ENCODE data around the gene RHEBL1.

Gene RHEBL1

DNA sequence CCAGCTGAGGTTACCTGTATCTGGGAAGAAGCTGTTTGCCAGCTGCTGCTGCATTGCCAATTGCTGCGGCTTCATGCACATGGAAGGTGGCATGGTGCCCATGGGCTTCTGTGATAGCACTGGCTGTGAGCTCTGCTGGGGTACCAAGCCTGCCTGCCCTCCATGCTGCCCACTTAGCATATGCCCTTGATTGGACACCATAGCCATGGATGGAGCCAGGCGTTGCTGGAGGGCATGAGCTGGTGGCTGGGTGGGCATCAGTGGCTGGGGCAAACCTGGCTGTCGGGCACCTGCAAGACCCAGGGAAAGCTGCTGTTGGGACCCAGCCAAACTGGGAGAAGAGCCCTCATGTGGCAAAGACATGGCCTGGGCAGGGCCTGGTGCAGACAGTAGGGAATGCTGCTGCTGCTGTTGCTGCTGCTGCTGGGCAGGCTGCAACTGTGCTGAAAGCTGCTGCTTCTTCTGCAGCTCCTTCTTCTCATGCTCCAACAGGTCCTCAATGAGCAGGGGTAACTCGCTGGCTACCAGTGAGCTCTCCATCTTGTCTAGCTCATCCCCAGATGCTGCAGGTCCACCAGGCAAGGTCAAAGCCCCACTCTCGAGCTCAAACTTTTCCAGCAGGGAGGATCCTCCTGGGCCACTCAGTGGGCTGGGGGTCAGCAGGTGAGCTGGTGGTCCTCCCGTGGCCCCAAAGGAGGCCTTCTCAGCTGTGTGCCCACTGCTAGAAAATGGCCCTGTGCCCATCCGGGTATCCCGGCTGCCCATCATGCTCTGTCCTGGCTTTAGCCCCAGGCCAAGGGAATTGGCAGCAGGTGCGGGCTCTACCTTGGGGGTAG lies 32.5 kb downstream of the RHEBL1 start:
- no peak for DNase-seq (ENCODE audit: low read depth)

DNA sequence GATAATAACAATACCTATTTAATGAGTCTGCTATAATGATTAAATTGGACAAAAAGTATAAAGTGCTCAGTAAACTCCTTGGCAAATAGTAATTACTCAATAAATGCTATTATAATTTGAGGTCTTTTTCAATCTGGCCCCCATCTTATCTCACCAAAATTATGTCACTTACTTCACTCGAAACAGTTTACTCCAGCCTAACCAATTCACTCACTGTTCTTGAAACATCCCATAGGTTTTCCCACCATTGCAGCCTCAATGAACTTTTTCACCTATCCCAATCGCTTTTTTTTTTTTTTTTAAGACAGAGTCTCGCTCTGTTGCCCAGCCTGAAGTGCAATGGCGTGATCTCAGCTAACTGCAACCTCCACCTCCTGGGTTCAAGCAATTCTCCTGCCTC lies 33.8 kb downstream of the RHEBL1 start:
- DNase-seq (ENCODE audit: low read depth), result no peak

DNA sequence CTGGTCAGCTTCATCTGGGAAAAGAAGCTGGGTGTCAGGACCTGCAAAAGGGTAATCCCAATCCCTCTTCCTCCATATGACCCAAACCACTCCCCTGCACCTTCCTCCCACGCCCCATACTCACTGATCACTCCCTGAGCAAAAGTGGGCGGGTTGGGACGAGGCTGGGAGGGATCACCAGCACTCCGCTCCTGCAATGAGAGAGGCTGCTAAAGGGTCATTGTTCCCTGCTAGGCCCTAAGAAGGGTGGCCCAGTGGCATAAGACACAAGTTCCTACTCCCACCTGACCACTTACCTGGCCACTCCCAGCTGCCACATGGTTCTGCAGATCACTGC lies 35.5 kb downstream of the RHEBL1 start:
- no peak for DNase-seq (ENCODE audit: low read depth)

DNA sequence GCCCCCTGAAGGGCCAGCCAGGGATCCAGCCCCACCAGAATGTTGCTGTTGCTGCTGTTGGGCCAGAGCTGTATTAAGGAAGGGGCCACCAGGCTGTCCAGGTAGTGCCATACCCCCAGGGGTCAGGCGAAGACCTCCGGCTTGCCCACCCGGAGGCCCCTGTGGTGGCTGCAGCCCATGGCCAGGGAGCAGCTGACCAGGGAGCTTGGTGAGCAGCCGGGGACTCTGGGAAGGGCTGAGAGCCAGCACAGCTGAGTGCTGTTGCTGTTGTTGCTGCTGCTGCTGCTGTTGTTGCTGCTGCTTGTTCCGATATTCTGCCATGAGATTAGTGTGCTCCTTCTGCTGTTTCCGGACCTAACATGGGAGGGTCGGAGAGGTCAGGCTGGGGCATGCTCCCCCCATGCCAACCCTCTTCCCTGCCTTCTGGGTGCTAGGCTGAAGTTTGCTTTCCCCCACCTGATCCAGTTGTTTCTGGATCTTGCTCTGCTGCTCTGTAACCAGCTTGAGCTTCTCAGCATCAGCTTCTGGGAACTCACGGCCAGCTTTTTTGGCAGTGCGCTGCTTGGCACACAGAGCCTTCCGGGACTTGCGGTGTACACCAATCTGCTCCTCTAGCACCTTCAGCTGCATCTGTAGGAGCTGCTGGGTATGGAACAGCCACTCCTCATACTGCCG lies 36.0 kb downstream of the RHEBL1 start:
- DNase-seq (ENCODE audit: low read depth), result no peak

DNA sequence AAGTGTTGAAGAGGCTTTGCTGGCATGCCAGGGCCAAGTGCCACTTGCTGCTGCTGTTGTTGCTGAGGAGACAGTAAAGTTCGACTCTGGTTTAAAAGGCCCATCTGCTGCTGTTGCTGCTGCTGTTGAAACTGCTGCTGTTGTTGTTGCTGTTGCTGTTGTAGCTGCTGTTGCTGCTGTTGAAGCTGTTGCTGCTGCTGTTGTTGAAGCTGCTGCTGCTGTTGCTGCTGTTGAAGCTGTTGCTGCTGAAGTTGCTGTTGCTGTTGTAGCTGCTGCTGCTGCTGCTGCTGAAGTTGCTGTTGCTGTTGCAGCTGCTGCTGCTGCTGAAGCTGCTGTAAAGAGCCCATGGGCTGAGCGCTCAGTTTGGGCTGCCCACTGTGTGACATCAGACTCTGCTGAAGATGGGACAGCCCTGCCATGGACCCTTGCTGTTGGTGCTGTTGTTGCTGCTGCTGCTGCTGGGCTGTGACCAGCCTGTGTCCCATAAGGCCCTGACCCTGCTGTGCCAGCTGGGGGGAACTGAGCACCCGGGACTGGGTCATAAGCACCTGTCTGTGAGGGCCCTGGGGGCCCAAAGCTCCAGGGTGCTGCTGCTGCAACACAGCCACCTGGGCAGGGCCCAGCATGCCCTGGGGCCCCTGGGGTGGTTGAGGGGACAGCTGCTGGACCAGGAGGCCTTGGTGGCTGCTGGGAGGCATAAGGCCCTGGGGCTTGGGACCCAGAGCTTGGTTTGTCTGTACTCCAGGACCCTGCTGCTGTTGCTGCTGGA lies 36.9 kb downstream of the RHEBL1 start:
- no peak for DNase-seq (ENCODE audit: low read depth)

DNA sequence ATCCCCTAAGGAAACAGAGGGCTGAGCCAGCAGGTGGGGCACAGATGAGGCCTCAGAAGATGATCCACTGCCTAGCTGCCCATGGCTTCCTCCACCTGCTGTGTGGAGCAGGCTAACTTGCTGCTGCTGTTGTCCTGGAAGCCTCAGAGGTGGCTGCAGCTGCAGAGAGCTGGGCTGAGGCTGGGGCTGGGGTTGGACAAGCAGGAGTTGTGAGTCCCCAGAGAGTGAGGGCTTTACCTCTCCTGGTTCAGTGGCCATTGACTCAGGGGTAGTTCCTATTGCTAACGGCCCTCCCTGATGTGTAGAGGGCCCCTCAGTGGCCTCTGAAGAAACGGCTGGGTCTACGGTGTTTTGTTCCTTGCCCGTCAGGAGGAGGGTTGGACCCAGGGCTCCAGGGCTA lies 37.5 kb downstream of the RHEBL1 start:
- DNase-seq (ENCODE audit: low read depth), result no peak

DNA sequence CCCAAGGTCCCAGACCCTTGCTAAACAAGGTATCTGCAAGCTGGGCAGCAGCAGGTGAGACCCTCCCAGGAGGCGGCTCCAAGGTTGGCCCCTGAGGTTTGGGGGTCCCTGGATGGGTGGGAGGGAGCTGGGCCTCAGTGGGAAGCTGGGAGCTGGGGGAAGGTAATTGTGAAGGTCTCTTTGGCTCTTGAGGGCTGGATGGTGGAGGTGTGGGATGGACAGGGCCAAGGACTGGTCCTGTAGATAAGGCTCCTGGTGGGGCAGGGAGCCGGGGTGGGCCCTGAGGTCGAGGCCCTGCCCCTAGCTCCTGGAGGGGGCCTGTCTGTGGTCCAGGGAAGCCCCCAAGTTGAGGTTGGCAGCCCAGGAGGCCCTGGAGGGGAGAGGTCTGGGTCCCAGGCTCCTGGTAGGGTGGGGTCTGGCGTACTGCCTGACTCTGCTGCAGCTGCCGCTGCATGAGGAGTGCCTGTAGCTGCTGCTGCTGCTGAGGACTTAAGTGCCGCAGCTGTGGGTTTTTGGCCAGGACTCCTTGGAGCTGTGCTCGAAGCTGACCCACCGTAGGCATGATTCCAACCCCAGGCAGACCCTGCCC lies 38.1 kb downstream of the RHEBL1 start:
- DNase-seq (ENCODE audit: low read depth), result no peak

DNA sequence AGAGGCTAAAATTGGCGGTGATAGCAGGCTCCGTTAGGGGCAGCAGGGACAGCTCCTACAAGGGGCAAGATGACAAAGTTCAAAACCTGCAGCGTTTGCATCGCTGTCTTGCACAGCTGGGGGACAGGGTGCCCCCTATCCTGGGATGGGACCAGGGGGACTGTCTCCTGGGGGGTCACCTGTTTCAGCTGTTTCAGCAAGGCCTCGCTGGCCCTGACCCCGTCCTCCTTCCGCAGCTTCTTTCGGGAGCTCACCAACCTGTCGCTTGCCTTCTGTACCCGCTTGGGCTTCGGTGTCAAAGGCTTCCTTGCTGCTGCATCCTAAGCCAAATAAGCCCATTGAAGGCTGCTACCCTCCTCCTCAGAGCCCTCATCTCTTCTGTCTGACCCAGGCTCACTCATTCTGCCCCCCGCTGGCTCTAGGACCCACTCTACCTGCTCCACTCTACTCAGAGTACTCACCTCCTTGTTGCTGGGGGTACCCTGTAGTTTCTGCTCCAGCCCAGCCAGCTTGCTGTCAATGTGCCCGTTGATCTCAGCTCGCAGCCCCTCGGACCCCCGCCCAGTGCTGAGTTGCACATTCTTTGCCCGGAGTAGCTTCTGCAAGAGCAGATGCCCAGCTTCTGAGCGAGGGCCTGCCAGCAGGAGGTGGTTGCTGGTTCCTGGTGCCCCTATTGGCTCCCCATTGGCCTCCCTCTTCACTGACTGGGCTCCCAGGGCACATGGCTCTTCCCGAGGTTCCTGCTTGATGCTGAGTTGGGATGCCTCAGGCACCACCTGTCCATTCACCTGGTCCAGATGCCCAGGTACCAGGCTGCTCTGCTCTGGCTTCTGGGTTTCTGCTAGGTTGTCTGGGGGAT lies 38.8 kb downstream of the RHEBL1 start:
- DNase-seq (ENCODE audit: low read depth), result no peak

DNA sequence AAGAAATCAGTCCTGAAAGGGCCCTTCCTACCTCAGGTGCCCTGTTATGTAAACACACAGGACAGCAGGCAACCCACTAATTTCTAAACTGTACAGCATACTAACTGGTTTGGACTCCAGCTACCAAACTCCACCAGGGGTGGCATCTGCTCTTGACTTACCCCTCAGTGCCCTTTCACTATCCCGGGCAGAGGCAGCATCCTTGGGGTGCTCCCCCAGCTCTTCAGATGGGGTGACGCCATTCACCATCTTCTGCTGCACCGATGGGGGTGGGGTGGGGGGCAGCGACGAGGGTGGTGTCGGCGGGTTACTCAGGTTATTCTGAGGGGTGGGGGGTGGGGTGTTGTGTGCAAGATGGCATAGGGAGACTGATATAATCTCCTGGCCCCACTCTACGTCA lies 39.7 kb downstream of the RHEBL1 start:
- DNase-seq (ENCODE audit: low read depth), result no peak

DNA sequence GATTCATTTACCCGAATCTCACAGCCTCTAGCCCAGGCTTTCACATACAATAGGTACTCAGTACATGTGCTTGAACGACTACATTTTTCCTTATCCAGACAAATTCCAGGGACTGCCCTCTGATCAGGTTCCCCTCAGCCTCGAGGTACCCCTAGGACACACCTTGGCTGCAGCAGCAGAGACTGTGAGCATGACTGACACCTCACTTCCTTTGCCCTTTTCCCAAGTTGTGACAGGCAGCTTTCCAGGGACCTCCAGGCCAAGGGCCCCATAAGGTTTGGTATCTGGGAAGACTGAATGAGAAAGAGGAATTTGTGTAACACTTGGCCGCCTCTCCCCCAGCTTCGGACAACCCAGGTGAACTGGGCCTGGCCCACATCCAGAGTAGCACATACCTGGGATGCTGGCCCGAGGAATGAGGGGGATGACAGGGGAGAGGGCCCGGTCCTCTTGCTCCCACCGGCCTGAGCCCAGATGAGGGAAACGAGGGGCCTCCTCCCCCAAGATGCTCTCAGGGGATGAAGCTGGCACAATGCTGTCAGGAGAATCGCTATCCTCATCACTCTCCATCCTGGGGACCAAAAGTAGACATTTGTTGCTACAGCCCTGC lies 41.0 kb downstream of the RHEBL1 start:
- no peak for DNase-seq (ENCODE audit: low read depth)

DNA sequence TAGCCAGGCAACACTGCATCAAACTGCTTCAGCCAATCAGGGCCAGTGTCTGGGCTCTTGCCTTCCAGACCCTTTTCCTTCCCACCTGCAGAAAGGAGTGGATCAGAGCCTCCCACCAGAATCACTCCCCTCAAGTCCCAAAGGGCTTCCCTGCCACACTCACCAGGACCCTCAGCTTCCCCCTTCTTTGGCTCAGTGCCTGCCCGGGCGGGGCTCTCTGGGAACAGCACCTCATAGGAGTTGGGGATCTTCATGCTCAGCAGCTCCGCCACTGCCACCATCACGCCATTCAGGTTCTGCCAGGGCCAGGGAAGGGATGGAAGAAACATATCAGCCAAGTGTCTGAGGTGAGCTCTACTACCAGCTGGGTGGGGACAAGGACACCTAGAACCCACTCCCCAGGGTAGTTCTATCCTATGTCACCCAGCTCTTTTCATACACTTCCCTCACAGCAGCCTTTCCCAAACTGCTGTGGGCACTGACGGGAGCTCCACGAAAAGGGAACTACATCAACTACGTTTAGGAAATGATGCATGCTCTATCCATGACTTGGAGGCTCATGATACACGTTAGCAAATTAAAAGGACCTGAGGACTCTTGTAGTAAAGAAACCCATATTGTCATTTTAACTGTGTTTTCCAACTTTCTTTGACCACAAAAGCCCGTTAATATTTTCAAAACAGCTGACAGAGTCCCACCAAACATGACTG lies 41.8 kb downstream of the RHEBL1 start:
- DNase-seq (ENCODE audit: low read depth), result no peak

DNA sequence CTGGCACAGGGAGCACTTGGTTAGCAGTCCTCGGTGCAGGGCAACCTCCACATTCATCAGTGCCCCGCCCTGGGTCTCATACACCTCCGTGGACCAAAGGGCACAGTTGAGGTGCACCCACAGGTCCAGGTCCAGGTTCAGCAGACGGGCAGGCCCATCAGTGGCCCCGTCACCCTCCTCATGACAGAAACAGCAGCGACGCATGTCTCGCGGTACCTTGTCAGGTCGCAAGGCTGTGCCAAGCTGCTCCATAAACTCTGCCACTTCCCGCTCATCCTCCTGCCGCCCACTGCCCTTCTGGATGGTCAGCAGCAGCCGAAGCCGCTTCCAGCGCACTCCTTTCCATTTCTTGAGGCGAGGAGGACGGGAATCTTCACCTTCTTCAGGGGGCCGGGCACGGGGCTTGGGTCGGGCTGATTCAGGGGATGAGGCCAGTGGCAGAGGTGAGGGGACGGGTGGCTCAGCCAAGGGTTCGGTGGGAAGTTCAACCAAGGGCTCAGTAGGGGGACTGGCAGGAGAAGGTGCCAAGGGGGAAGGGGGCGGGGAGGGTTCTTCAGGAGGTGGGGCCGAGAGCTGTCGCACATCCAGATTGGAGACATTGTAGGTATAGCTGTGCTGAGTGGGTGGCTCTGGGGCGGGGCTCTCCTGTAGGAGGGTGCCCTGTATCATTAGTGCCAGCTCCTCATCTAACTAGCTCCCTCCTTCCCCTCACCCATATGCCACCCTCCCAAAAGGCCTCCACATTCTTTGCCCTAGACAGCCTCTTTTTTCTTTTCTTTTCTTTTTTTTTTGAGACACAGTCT lies 42.9 kb downstream of the RHEBL1 start:
- DNase-seq (ENCODE audit: low read depth), result no peak

DNA sequence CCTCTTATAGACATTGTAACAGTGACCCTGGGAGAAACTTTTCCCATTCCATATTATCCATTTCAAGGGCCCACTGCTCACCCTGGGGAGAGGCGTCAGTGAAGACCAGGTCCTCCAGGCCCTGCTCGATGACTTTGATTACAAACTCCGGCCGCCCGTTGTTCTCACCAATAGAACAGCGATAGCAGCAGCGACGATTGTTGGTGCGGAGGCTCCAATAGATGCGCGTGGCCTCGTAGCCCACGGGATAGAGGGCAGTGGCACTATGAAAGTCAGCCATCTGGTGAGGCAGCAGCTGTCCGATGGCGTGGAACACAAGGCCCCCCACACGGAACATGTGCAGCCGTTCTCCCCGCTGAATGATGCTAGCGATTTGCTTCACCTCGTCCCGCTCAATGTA lies 43.7 kb downstream of the RHEBL1 start:
- DNase-seq (ENCODE audit: low read depth), result no peak

DNA sequence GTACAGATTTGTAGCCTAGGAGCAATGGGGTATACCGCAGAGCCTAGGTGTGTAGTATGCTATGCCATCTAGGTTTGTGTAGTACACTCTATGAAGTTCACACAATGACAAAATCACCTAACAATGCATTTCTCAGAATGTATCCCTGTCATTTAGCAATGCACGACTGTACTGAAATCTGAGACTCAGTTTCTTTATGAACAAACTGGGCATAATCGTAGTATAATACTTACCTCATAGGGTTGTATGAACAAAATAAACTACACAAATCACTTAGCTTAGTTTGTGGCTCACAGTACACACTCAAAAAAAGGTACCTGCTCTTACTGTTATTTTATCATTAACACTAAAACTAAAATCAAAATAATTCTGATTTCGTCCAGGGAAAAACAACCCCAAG lies 44.3 kb downstream of the RHEBL1 start:
- no peak for DNase-seq (ENCODE audit: low read depth)

DNA sequence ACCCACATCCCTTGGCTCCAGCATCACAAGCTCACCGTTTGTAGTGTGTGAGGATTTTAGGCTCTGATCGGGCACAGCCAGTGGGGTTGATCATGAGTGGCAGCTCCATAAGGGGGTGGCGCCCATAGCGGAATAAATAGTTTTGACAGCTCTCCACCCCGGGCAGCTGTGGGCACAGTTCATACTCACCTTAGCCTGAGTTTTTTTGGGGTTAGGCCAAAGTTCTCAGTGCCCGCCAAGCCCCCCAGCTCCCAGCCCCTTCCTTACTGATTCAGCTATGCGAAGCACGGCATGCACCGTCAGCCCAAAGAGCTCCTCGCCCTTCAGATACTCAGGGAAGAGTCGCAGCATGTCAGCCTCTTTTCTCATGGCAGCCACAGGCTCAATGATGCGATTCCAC lies 45.2 kb downstream of the RHEBL1 start:
- DNase-seq (ENCODE audit: low read depth), result no peak

DNA sequence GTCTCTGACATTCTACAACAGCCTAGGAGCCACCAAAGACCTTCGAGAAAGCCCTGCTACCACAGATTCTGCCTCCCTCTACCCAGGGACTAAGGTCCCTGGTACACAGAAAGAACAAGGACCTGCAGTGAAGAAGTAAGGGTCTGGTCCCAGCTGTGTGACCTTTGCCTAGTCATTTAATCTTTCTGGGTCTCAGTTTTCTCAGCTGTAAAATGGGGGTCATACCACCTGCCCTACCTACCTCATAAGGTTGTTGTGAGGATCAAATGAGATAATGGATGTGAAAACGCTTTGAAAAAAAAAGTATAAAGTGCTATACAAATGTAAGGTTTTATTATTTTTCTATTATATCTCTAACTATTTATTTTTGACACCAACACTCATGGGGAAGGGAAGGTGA lies 46.0 kb downstream of the RHEBL1 start:
- DNase-seq (ENCODE audit: low read depth), result no peak

DNA sequence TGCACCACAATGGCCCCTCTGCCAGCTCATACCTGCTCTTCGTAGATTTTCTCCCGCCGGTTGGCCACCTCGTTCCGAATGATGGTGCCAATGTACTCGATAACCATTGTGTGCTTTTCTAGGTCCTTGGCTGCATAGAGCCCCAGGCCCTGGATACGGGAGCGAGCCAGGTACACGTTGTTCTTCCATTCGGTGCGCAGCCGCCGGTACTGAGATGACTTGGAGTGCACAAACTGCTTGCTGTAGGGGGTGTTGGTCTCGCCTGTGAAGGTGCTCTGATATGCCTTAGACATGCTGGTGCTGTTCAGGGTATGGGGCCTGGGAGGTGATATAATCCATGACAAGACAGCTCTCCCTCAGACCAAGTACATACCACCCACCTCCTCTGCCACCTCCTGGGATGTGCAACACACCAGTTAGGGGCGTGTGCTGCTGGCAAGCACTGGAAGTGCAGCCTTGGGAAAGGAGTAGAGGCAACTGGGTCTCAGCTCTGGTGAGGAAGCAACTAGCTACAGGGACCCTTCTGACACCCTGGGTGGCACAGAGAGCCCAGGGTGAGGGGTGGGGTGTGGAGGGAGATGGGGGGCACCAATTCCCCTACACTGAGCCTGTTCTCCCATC lies 47.1 kb downstream of the RHEBL1 start:
- DNase-seq (ENCODE audit: low read depth), result no peak

DNA sequence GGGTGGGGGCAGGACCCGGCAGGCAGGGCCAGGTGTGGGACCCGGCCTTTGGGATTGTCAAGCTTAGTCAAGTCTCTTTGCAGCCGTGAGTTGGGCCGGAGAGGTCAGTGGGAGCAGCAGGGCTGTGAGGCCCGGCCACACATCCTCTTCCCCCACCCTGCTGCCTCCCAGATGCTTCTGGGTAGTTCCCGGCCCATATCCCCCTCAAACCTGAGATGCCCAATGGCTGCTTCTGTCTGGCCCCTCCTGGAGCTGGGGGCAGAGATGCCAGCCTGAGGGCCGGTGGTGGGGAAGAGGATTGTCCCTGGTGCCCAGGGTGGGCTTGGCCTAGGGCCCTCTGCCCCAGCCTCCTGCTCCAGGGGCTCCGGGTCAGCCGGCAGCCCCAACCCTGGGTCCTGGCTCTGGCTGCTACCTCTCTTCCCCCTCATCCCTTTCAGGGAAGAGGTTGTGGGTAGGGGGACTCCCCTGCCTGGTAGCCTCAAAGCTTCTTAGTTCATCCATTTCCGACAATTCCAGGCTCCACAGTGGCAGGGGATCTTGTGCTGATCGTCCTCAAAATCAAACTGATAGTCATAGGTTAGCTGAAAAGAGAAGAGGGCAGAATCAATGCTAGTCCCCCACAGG lies 48.4 kb downstream of the RHEBL1 start:
- no peak for DNase-seq (ENCODE audit: low read depth)

DNA sequence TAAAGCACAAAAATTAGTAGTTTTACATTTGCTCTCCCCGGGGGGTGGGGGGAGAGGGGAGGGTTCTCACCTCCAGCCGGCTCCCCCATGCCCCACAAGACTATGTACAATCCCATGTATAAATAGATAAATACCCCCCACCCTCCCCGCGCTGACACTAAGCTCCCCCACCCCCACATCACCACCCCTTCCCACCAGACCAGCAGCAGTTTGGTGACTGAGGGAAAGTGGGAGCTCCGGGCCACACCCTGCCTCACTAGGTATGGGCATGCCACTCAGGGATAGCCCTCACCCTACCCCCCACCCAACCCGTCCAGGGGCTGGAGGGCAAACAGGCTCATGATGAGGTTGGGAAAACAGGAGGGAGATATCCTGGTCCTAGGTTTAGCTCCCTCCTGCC lies 49.3 kb downstream of the RHEBL1 start:
- DNase-seq (ENCODE audit: low read depth), result no peak
